IMR-90 (cell line): ENCODE results near the gene ABHD5.

Experiments
- CEBPB ChIP-seq: IDR thresholded peaks from 2 replicates; pipeline ENCODE4 v1.6.1; 2012; ENCODE audit warnings: low read depth, low read length, improper control_type of control experiment
- CTCF ChIP-seq: conservative IDR thresholded peaks from 2 replicates; pipeline ENCODE4 v1.5.1; 2012; ENCODE audit warnings: mild to moderate bottlenecking, low read depth, low read length, improper control_type of control experiment
- MAZ ChIP-seq: IDR thresholded peaks from 2 replicates; pipeline ENCODE4 v1.6.1; 2012; ENCODE audit warnings: low read depth, mild to moderate bottlenecking, low read length, improper control_type of control experiment, moderate library complexity, borderline replicate concordance
- POLR2A ChIP-seq: IDR thresholded peaks from 2 replicates; pipeline ENCODE4 v1.6.1; 2012; ENCODE audit warnings: mild to moderate bottlenecking, low read depth, low read length
- RAD21 ChIP-seq: IDR thresholded peaks from 2 replicates; pipeline ENCODE4 v1.6.1; 2012; ENCODE audit warnings: low read length, improper control_type of control experiment
- RFX5 ChIP-seq: IDR thresholded peaks from 2 replicates; pipeline ENCODE4 v1.8.0; 2012; ENCODE audit warnings: low read depth, mild to moderate bottlenecking, low read length, moderate library complexity
- SMC3 ChIP-seq: fragments of 150-350 bp; IDR thresholded peaks from 2 replicates; pipeline ENCODE4 v1.6.1; 2016; ENCODE audit warnings: low read depth, mild to moderate bottlenecking, antibody characterized with exemption, low read length, moderate library complexity
- USF2 ChIP-seq: fragments of 150-350 bp; IDR thresholded peaks from 2 replicates; pipeline ENCODE4 v1.6.1; 2017; ENCODE audit warnings: mild to moderate bottlenecking, antibody characterized with exemption, low read length, low read depth

GRCh38 chr3:43699864-43700263 lies 9.1 kb downstream of the ABHD5 start:
- TF ChIP-seq RFX5 = no peak
- TF ChIP-seq CEBPB = no peak
- 0 out of 2 replicates have a peak, but pooled peaks have one; percentile 18 for TF ChIP-seq CTCF
- TF ChIP-seq POLR2A = no peak
- no peak for TF ChIP-seq RAD21
- TF ChIP-seq USF2 = no peak
- no peak for TF ChIP-seq MAZ
- peak; percentile 27; the same call in 1 of the 2 replicates for TF ChIP-seq SMC3
